HepG2 (cell line): Measurements from ENCODE around the gene LGALS3. TPM values are rescaled to one million over a fixed set of nuclear protein-coding genes. Genes with fewer than 3 reads are reported as not detected.

Source experiments
- ARNTL ChIP-seq: sonication (generic); formaldehyde crosslinking; IDR thresholded peaks from 2 replicates; pipeline ENCODE4 v1.4.0; 2020; ENCODE audit warnings: mild to moderate bottlenecking, missing genetic modification reagents
- FOXO4 ChIP-seq: sonication (generic); formaldehyde crosslinking; conservative IDR thresholded peaks from 2 replicates; pipeline ENCODE4 v1.8.1; 2023; ENCODE audit warnings: missing genetic modification reagents
- JDP2 ChIP-seq: sonication (generic); formaldehyde crosslinking; IDR thresholded peaks from 2 replicates; pipeline ENCODE4 v1.8.1; 2022; ENCODE audit warnings: missing genetic modification reagents, borderline replicate concordance
- SOX13 ChIP-seq, 3 experiments: fragments of 450-650 bp in 1 of 3; sonication (generic) in 1 of 3; formaldehyde crosslinking in 1 of 3; IDR thresholded peaks in 2 of 3; conservative IDR thresholded peaks in 1 of 3; 2 replicates each; pipeline versions ENCODE4 v1.5.0 to v1.6.1; 2016 to 2020; ENCODE audit warnings: antibody characterized with exemption in 1 of 3, mild to moderate bottlenecking in 1 of 3, missing compliant biosample characterization in 1 of 3, missing genetic modification reagents in 1 of 3, moderate library complexity in 1 of 3
- SPEN ChIP-seq: sonication (generic); formaldehyde crosslinking; IDR thresholded peaks from 2 replicates; pipeline ENCODE4 v1.5.1; 2020; ENCODE audit warnings: low read depth, mild to moderate bottlenecking, missing genetic modification reagents
- ZFX ChIP-seq: sonication (generic); formaldehyde crosslinking; IDR thresholded peaks from 2 replicates; pipeline ENCODE4 v1.4.0; 2020; ENCODE audit warnings: mild to moderate bottlenecking, low read depth, missing genetic modification reagents, moderate library complexity
- ZHX2 ChIP-seq, 2 experiments: sonication (generic) in 1 of 2; formaldehyde crosslinking in 1 of 2; IDR thresholded peaks; 2 replicates each; pipeline versions ENCODE4 v1.6.1 to v1.9.0; 2014 to 2022; ENCODE audit warnings: antibody characterized with exemption in 1 of 2, borderline replicate concordance in 1 of 2, inconsistent platforms in 1 of 2, low read depth in 1 of 2, missing genetic modification reagents in 1 of 2
- ZNF703 ChIP-seq: sonication (generic); formaldehyde crosslinking; IDR thresholded peaks from 2 replicates; pipeline ENCODE4 v1.5.1; 2020; ENCODE audit warnings: missing genetic modification reagents, mild to moderate bottlenecking, moderate library complexity, borderline replicate concordance
- ZSCAN12 ChIP-seq: sonication (generic); formaldehyde crosslinking; IDR thresholded peaks from 2 replicates; pipeline ENCODE4 v1.9.0; 2021; ENCODE audit warnings: mild to moderate bottlenecking, missing genetic modification reagents
- polyA plus RNA-seq, 8 experiments: library from polyadenylated mRNA; depleted of rRNA in 3 of 8; stranded (reverse) in 7 of 8; unstranded in 1 of 8; fragments of >200 nt; fragmentation: Illumina TruSeq in 4 of 8; extraction: Trizol in 4 of 8; gene quantifications; 2 replicates each; pipeline versions ENCODE4 v1.2.1 to v1.2.3, GENCODE V29; 2011 to 2016; ENCODE audit warnings: low read depth in 4 of 8, missing spikeins in 1 of 8, mixed read lengths in 1 of 8; ENCODE audit not compliant: insufficient read depth in 1 of 8
- total RNA-seq, 5 experiments: library from RNA; depleted of rRNA; stranded (reverse); fragments of >200 nt; fragmentation: Illumina TruSeq; extraction: Trizol; gene quantifications; 2 replicates each; pipeline ENCODE4 v1.2.3, GENCODE V29; 2016; ENCODE audit warnings: low read depth in 1 of 5
- TF ChIP-seq, protein P1 (sequence below), 2 experiments: fragments of 450-650 bp in 1 of 2; sonication (generic) in 1 of 2; formaldehyde crosslinking in 1 of 2; IDR thresholded peaks; 2 replicates each; pipeline versions ENCODE4 v1.6.1 to v1.8.0; 2016 to 2022; ENCODE audit warnings: antibody characterized with exemption in 1 of 2, mild to moderate bottlenecking in 1 of 2, missing genetic modification reagents in 1 of 2
- TF ChIP-seq, protein P2 (sequence below): sonication (generic); formaldehyde crosslinking; IDR thresholded peaks from 2 replicates; pipeline ENCODE4 v1.8.1; 2023; ENCODE audit warnings: mild to moderate bottlenecking, missing genetic modification reagents, borderline replicate concordance

The LGALS3 gene
- total and polyA plus RNA-seq, 2 of the 13 experiments (the other 11 are each of a cell fraction or from before 2014, with no cell fraction given), result 5.0 to 97.4 TPM

DNA sequence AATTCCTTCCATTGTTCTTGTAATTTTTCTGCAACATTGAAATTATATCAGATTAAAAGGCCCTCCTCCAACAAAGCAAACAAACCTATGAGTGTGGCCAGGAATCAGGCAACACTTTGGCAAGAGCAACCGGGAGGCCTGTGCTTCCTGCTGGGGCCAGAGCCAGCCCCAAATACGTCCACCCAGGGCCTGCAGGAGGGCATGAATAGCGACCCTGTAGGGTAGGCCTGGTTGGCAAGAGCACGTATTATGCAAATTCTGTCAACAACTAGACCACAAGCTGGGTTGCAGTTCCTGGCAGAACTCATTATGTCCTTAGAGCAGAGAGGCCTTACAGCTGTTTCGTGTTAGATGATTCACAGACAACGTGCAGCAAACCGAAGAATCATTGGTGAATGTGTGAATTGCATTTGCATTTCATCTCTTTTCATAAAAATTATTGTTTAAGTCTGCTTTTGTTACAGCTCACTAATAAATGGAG, 26.9 kb upstream of the LGALS3 start (continued):
- TF ChIP-seq, protein P1, sequence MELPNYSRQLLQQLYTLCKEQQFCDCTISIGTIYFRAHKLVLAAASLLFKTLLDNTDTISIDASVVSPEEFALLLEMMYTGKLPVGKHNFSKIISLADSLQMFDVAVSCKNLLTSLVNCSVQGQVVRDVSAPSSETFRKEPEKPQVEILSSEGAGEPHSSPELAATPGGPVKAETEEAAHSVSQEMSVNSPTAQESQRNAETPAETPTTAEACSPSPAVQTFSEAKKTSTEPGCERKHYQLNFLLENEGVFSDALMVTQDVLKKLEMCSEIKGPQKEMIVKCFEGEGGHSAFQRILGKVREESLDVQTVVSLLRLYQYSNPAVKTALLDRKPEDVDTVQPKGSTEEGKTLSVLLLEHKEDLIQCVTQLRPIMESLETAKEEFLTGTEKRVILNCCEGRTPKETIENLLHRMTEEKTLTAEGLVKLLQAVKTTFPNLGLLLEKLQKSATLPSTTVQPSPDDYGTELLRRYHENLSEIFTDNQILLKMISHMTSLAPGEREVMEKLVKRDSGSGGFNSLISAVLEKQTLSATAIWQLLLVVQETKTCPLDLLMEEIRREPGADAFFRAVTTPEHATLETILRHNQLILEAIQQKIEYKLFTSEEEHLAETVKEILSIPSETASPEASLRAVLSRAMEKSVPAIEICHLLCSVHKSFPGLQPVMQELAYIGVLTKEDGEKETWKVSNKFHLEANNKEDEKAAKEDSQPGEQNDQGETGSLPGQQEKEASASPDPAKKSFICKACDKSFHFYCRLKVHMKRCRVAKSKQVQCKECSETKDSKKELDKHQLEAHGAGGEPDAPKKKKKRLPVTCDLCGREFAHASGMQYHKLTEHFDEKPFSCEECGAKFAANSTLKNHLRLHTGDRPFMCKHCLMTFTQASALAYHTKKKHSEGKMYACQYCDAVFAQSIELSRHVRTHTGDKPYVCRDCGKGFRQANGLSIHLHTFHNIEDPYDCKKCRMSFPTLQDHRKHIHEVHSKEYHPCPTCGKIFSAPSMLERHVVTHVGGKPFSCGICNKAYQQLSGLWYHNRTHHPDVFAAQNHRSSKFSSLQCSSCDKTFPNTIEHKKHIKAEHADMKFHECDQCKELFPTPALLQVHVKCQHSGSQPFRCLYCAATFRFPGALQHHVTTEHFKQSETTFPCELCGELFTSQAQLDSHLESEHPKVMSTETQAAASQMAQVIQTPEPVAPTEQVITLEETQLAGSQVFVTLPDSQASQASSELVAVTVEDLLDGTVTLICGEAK (IDR thresholded peaks at IDR 0.05), result no peak
- TF ChIP-seq, protein P1 (CRISPR knock-in tag; IDR thresholded peaks at IDR 0.05), result no peak
- TF ChIP-seq SOX13 (IDR thresholded peaks at IDR 0.05) (no peak), SOX13 (CRISPR knock-in tag; conservative IDR thresholded peaks at IDR 0.05 in 1 of 2, IDR thresholded peaks at IDR 0.05 in 1 of 2) (no peak), ZSCAN12 (CRISPR knock-in tag) (no peak), JDP2 (CRISPR knock-in tag) (no peak), ZHX2 (IDR thresholded peaks at IDR 0.05; ENCODE audit: low read depth) (no peak), ZHX2 (CRISPR knock-in tag; IDR thresholded peaks at IDR 0.05; ENCODE audit: borderline replicate concordance) (no peak), ZNF703 (CRISPR knock-in tag) (no peak), ARNTL (CRISPR knock-in tag) (no peak), SPEN (no peak), FOXO4 (CRISPR knock-in tag) (no peak), ZFX (CRISPR knock-in tag) (peak; percentile 81)
- TF ChIP-seq, protein P2, sequence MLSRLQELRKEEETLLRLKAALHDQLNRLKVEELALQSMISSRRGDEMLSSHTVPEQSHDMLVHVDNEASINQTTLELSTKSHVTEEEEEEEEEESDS (CRISPR knock-in tag), result no peak
